K562 (cell line): ENCODE data around the gene DBP. TPM values are rescaled to one million over a fixed set of nuclear protein-coding genes. Genes with fewer than 3 reads are reported as not detected.
A peak's percentile ranks its signal among the peaks of the same experiment; 100 is the strongest.

Source experiments
- CBFB ChIP-seq: sonication (generic); formaldehyde crosslinking; IDR thresholded peaks from 2 replicates; pipeline ENCODE4 v1.4.0; 2020; ENCODE audit warnings: mild to moderate bottlenecking, missing genetic modification reagents
- CCAR2 ChIP-seq: fragments of 200-400 bp; formaldehyde crosslinking; IDR thresholded peaks from 2 replicates; pipeline ENCODE4 v1.6.1; 2017; ENCODE audit warnings: mild to moderate bottlenecking, low read depth, low read length
- CTBP1 ChIP-seq: fragments of 450-650 bp; IDR thresholded peaks from 2 replicates; pipeline ENCODE4 v1.6.1; 2016; ENCODE audit warnings: borderline replicate concordance
- GATA2 ChIP-seq: sonication (generic); formaldehyde crosslinking; IDR thresholded peaks from 2 replicates; pipeline ENCODE4 v1.4.0; 2020; ENCODE audit warnings: mild to moderate bottlenecking, missing genetic modification reagents
- GTF2F1 ChIP-seq: IDR thresholded peaks from 2 replicates; pipeline ENCODE4 v1.6.1; 2011; ENCODE audit warnings: low read depth, low read length, improper control_type of control experiment
- HDAC2 ChIP-seq: fragments of 450-650 bp; IDR thresholded peaks from 2 replicates; pipeline ENCODE4 v1.6.1; 2016; ENCODE audit warnings: mild to moderate bottlenecking
- KDM2B ChIP-seq: fragments of 250-450 bp; sonication (Bioruptor Pico); IDR thresholded peaks from 2 replicates; pipeline ENCODE4 v1.8.0; 2021; ENCODE audit warnings: mild to moderate bottlenecking, moderate library complexity
- KHSRP ChIP-seq: fragments of 450-650 bp; IDR thresholded peaks from 2 replicates; pipeline ENCODE4 v1.6.1; 2017
- MCM7 ChIP-seq, 2 experiments: fragments of 450-650 bp; IDR thresholded peaks; 2 replicates each; pipeline ENCODE4 v1.6.1; 2016 to 2018
- NEUROD1 ChIP-seq: fragments of 150-350 bp; IDR thresholded peaks from 2 replicates; pipeline ENCODE4 v1.6.1; 2014; ENCODE audit warnings: borderline replicate concordance, low read length, low read depth; ENCODE audit not compliant: partially characterized antibody
- NFYB ChIP-seq: IDR thresholded peaks from 2 replicates; pipeline ENCODE4 v1.6.1; 2011; ENCODE audit warnings: mild to moderate bottlenecking, moderate library complexity; ENCODE audit not compliant: insufficient read length; ENCODE audit errors: extremely low read depth
- NR2C2 ChIP-seq, 2 experiments: fragments of 200-800 bp in 1 of 2; sonication (Bioruptor generic) in 1 of 2; sonication (generic) in 1 of 2; formaldehyde crosslinking in 1 of 2; IDR thresholded peaks; 2 replicates each; pipeline versions ENCODE4 v1.6.1 to v1.8.0; 2016 to 2022; ENCODE audit warnings: mild to moderate bottlenecking in 1 of 2, missing compliant biosample characterization in 1 of 2, missing genetic modification characterization in 1 of 2, missing genetic modification reagents in 1 of 2
- NR2F6 ChIP-seq: fragments of 450-650 bp; formaldehyde crosslinking; IDR thresholded peaks from 2 replicates; pipeline ENCODE4 v1.4.0; 2020; ENCODE audit warnings: mild to moderate bottlenecking
- RFX1 ChIP-seq: fragments of 450-650 bp; IDR thresholded peaks from 2 replicates; pipeline ENCODE4 v1.6.1; 2016; ENCODE audit warnings: mild to moderate bottlenecking, moderate library complexity
- SAFB ChIP-seq: fragments of 200-400 bp; formaldehyde crosslinking; IDR thresholded peaks from 2 replicates; pipeline ENCODE4 v1.6.1; 2017; ENCODE audit warnings: low read depth, low read length, borderline replicate concordance
- SOX6 ChIP-seq: fragments of 450-650 bp; IDR thresholded peaks from 2 replicates; pipeline ENCODE4 v1.6.1; 2014; ENCODE audit warnings: mild to moderate bottlenecking
- ZKSCAN8 ChIP-seq: fragments of 200-800 bp; sonication (Bioruptor generic); IDR thresholded peaks from 2 replicates; pipeline ENCODE4 v1.6.1; 2016; ENCODE audit warnings: missing genetic modification characterization, missing compliant biosample characterization
- ZNF23 ChIP-seq: fragments of 250-450 bp; sonication (Bioruptor Pico); IDR thresholded peaks from 2 replicates; pipeline ENCODE4 v1.4.0; 2020; ENCODE audit warnings: mild to moderate bottlenecking
- ZNF408 ChIP-seq: fragments of 250-450 bp; sonication (Bioruptor Pico); IDR thresholded peaks from 2 replicates; pipeline ENCODE4 v1.4.0; 2020; ENCODE audit warnings: low read depth, mild to moderate bottlenecking, moderate library complexity
- polyA plus RNA-seq, 8 experiments: library from polyadenylated mRNA; depleted of rRNA in 4 of 8; stranded (reverse) in 5 of 8; unstranded in 3 of 8; fragments of >200 nt; fragmentation: Nextera tagmentation in 2 of 8; fragmentation: Illumina TruSeq in 1 of 8; extraction: Ambion mirVana in 2 of 8; extraction: Trizol in 1 of 8; gene quantifications; 2 replicates each; pipeline versions ENCODE4 v1.2.1 to v1.2.3, GENCODE V29; 2011 to 2014; ENCODE audit warnings: inconsistent platforms in 1 of 8, missing spikeins in 1 of 8
- total RNA-seq, 7 experiments: library from RNA; depleted of rRNA in 6 of 7; stranded (reverse); fragments of >200 nt in 6 of 7; fragmentation: Illumina TruSeq in 2 of 7; extraction: Trizol in 2 of 7; gene quantifications; 2 replicates each; pipeline versions ENCODE4 v1.2.1 to v1.2.3, GENCODE V29; 2011 to 2021; ENCODE audit warnings: low replicate concordance in 1 of 7
- TF ChIP-seq, protein P1 (sequence below): fragments of 450-650 bp; IDR thresholded peaks from 2 replicates; pipeline ENCODE4 v1.7.1; 2018; ENCODE audit warnings: mild to moderate bottlenecking, low read depth; ENCODE audit not compliant: partially characterized antibody
- TF ChIP-seq, protein P2 (sequence below): fragments of 250-450 bp; sonication (Bioruptor Pico); IDR thresholded peaks from 2 replicates; pipeline ENCODE4 v1.4.0; 2020; ENCODE audit warnings: mild to moderate bottlenecking, moderate library complexity
- TF ChIP-seq, protein P3 (sequence below): fragments of 250-450 bp; sonication (Bioruptor Pico); IDR thresholded peaks from 2 replicates; pipeline ENCODE4 v1.6.1; 2021; ENCODE audit warnings: mild to moderate bottlenecking
- TF ChIP-seq, protein P4 (sequence below): sonication (generic); formaldehyde crosslinking; IDR thresholded peaks from 2 replicates; pipeline ENCODE4 v1.8.0; 2022; ENCODE audit warnings: mild to moderate bottlenecking, missing genetic modification reagents, borderline replicate concordance

Gene DBP
- total and polyA plus RNA-seq, 9 of the 15 experiments (the other 6 are each of a cell fraction or from before 2014, with no cell fraction given): 0.25 to 5.5 (median 1.8) TPM

DNA sequence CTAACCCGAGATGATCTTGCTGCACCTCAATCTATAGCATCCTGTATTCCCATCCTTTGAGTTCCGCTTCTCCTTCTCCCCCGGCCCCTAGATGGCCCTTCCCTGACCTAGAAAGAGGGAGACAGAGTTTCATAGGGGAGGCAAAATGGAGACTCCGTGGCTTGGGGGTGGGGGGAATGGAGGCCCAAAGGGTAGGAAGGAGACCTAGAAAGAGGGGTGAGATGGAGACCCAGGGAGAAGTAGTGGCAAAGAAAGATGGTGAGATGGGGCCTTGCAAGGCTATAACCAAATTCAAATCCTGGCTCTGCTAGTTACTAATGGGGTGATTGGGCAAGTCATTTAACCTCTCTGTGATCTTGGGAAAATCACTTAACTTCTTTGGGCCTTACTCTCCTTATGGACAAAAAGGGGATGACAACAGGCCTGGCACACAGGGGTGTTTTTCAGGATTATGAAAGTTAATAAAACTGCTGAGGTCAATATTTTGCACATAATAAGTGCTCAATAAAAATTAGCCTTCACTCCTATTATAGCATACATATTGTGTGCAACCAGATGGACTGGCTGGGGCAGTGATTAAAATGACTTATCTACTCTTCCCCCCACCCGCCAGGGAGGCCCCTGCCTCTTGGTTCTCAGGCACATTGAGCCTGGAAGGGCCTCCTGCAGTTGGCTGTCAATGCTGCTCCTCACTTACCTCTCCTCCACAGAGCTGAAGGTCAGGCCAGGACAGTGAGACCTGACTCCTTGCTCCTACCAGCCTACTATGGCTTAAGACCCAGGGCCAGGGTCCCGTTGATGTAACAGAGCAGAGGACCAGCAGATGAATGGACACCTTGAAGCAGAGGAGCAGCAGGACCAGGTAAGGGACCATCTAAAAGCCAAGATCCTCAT lies 17.2 kb downstream of the DBP start (continued):
- TF ChIP-seq, protein P1, sequence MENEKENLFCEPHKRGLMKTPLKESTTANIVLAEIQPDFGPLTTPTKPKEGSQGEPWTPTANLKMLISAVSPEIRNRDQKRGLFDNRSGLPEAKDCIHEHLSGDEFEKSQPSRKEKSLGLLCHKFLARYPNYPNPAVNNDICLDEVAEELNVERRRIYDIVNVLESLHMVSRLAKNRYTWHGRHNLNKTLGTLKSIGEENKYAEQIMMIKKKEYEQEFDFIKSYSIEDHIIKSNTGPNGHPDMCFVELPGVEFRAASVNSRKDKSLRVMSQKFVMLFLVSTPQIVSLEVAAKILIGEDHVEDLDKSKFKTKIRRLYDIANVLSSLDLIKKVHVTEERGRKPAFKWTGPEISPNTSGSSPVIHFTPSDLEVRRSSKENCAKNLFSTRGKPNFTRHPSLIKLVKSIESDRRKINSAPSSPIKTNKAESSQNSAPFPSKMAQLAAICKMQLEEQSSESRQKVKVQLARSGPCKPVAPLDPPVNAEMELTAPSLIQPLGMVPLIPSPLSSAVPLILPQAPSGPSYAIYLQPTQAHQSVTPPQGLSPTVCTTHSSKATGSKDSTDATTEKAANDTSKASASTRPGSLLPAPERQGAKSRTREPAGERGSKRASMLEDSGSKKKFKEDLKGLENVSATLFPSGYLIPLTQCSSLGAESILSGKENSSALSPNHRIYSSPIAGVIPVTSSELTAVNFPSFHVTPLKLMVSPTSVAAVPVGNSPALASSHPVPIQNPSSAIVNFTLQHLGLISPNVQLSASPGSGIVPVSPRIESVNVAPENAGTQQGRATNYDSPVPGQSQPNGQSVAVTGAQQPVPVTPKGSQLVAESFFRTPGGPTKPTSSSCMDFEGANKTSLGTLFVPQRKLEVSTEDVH: no peak
- TF ChIP-seq CBFB (no peak), GATA2 (CRISPR knock-in tag) (no peak), KHSRP (no peak), CCAR2 (no peak), MCM7 (IDR thresholded peaks at IDR 0.05) (no peak), HDAC2 (peak; percentile 99), SAFB (no peak), RFX1 (no peak), ZNF408 (no peak), NEUROD1 (no peak), NR2F6 (CRISPR knock-in tag) (no peak), ZKSCAN8 (CRISPR knock-in tag) (no peak), KDM2B (CRISPR knock-in tag) (no peak), NR2C2 (CRISPR knock-in tag; IDR thresholded peaks at IDR 0.05) (no peak), NR2C2 (tag; IDR thresholded peaks at IDR 0.05) (peak; percentile 79), NFYB (no peak), CTBP1 (no peak), ZNF23 (CRISPR knock-in tag) (no peak), SOX6 (no peak), GTF2F1 (no peak)
- TF ChIP-seq, protein P2, sequence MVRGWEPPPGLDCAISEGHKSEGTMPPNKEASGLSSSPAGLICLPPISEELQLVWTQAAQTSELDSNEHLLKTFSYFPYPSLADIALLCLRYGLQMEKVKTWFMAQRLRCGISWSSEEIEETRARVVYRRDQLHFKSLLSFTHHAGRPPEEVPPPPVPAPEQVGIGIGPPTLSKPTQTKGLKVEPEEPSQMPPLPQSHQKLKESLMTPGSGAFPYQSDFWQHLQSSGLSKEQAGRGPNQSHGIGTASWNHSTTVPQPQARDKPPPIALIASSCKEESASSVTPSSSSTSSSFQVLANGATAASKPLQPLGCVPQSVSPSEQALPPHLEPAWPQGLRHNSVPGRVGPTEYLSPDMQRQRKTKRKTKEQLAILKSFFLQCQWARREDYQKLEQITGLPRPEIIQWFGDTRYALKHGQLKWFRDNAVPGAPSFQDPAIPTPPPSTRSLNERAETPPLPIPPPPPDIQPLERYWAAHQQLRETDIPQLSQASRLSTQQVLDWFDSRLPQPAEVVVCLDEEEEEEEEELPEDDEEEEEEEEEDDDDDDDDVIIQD (CRISPR knock-in tag): no peak
- TF ChIP-seq, protein P3, sequence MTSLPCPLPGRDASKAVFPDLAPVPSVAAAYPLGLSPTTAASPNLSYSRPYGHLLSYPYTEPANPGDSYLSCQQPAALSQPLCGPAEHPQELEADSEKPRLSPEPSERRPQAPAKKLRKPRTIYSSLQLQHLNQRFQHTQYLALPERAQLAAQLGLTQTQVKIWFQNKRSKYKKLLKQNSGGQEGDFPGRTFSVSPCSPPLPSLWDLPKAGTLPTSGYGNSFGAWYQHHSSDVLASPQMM (CRISPR knock-in tag): no peak
- TF ChIP-seq, protein P4, sequence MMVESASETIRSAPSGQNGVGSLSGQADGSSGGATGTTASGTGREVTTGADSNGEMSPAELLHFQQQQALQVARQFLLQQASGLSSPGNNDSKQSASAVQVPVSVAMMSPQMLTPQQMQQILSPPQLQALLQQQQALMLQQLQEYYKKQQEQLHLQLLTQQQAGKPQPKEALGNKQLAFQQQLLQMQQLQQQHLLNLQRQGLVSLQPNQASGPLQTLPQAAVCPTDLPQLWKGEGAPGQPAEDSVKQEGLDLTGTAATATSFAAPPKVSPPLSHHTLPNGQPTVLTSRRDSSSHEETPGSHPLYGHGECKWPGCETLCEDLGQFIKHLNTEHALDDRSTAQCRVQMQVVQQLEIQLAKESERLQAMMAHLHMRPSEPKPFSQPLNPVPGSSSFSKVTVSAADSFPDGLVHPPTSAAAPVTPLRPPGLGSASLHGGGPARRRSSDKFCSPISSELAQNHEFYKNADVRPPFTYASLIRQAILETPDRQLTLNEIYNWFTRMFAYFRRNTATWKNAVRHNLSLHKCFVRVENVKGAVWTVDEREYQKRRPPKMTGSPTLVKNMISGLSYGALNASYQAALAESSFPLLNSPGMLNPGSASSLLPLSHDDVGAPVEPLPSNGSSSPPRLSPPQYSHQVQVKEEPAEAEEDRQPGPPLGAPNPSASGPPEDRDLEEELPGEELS (CRISPR knock-in tag): no peak
